T-helper 17 cell (primary cell): ENCODE data around the gene LRMDA. TPM values are rescaled to one million over a fixed set of nuclear protein-coding genes. Genes with fewer than 3 reads are reported as not detected.

Source experiments
- ATAC-seq: fragments of 150-1000 bp; cut with Tn5 transposase; 2 replicates; pipeline ENCODE4 v1.10.0; 2021; ENCODE audit warnings: mild to moderate bottlenecking, moderate library complexity
- DNase-seq, 3 donors: peaks; one replicate each; pipeline versions ENCODE4 v3.0.0 to v3.0.0-alpha.2; 2020 to 2021
- H3K9me3 ChIP-seq: one replicate; pipeline ENCODE4 v1.7.0; 2013; ENCODE audit warnings: low read length, mild to moderate bottlenecking; ENCODE audit not compliant: control insufficient read depth, poor library complexity, severe bottlenecking
- H3K27ac Mint-ChIP-seq: one replicate; pipeline ENCODE4 v1.8.0; 2022; ENCODE audit warnings: mild to moderate bottlenecking, moderate library complexity, mixed read lengths
- H3K27me3 Mint-ChIP-seq: one replicate; pipeline ENCODE4 v1.8.0; 2022; ENCODE audit warnings: mixed read lengths
- H3K36me3 Mint-ChIP-seq: one replicate; pipeline ENCODE4 v1.8.0; 2022; ENCODE audit warnings: low read depth, mixed read lengths
- H3K4me1 Mint-ChIP-seq: one replicate; pipeline ENCODE4 v1.8.0; 2022; ENCODE audit warnings: mild to moderate bottlenecking, mixed read lengths
- H3K4me3 Mint-ChIP-seq: one replicate; pipeline ENCODE4 v1.8.0; 2022; ENCODE audit warnings: mild to moderate bottlenecking, moderate library complexity, mixed read lengths
- total RNA-seq, 4 donors: library from RNA in 2 of 4; stranded (reverse) in 2 of 4; gene quantifications; one replicate each; pipeline ENCODE4 v1.2.3 and lab custom pipeline; 2022 to 2026

Gene LRMDA
- total RNA-seq, 2 donors from 2014 or later = not detected

DNA sequence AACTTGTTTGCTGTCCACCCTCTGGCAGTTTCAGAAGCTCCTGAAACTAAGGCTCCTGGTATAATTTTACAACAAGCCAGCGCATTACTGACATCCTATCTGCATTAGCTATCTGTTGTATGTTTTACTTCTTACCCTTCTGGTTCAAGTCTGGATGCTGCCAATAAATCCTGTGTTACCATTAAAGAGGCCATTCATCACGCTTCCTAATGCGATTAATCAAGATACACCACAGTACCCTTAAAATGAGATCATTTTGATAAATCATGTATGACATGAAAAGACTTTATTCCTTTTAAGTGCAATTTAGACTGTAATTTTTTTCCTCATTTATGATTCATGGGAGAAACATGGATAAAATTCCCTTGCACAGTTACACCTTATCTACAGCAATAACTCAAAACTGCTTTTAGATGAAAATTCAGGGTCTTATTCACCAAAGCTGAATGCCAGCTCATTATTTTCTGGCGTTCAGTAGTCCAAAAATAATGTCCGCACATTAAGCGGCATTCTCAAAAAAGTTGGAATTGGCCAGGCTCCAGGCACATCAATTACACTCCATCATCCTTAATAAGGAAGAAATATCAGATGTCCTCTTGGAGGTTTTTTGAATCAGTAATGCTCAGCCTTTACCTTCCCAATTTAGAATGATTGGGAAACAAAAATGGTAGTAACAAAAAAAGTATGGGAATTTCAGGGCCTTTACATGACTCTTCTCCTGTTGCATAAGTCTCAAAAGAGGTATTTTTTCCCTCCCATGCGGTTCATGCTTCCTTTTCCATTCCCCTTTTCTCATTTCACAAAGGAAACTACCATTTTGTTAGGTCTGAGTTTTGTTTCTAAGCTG is 878.5 kb downstream of the LRMDA start:
- Mint-ChIP-seq H3K27me3 (peaks cover 9% of the 10 kb centered on the region), H3K4me3 (no peak overlapping the region), H3K27ac (no peak overlapping the region), H3K36me3 (no peaks in the 10 kb centered on the region), H3K4me1 (no peaks in the 10 kb centered on the region)
- DNase-seq (no peak), ATAC-seq (no peak)
- no peaks in the 10 kb centered on the region for H3K9me3 ChIP-seq

DNA sequence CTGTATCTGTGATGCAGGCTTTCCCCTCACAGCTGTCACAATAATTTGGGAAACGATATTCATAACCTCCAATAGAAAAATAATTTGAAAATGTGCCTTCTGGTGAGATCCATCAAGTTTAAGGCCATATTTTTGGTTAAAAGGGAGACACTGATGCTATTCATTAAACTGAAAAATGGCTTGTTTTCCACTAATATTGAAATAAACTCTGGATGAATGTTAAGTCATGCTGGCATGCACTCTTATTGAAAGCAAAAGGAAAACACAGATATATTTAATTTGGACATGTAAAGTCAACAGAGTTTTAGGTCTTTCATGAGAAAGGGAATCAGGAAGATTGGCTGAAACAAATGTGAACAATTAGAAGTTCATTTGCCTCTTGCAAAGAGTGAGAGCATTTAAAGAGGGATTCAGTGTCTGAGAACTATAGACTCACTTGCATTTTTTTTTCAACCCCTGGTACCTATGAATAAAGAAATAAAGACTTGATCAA is 879.2 kb downstream of the LRMDA start:
- Mint-ChIP-seq H3K36me3 (no peaks in the 10 kb centered on the region), H3K4me3 (no peak overlapping the region), H3K27me3 (peaks cover 9% of the 10 kb centered on the region), H3K4me1 (no peaks in the 10 kb centered on the region), H3K27ac (no peak overlapping the region)
- DNase-seq (no peak), ATAC-seq (no peak)
- no peaks in the 10 kb centered on the region for H3K9me3 ChIP-seq

DNA sequence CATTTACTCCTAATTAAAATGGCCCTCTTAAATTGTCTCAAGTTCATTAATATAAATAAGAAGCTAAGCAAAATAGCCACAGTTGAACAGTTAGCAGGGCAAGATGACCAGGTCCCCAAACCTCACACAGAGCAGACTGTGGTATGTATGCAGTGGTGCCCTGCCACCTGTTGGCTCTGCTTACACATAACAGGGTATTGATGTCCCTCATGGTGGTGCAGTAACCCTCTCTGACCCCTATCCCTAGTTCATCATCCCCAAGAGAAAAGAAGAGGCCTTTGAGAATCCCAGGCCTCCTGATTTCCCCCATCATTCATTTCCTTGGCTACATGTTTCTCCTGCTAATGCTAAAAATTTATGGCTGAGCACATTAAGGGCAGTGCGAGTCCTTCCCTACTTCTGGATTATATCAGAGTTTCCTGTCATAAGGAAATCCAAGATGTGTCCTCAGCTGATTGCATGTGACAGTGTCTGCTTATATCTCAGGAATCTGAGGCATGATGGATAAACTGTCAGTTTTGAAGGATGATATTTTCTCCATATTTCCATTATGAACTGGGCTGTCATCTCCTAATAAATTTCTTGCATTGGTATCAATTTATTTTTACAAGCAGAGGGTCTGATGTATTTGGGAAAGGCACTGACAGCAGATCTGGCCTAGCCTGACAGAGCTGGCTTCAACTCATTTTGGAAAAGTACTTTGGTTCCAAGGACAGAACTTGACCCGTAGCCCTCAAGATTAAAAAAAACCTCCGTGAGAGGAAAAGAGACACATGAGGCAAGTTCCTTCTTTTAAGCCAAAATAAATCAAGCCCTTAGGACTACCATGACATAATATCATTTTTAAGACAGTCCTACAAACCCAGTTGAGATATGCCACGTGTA is 880.6 kb downstream of the LRMDA start:
- H3K27me3 Mint-ChIP-seq = peaks cover 5% of the 10 kb centered on the region
- no peak overlapping the region for H3K4me3 Mint-ChIP-seq
- no peaks in the 10 kb centered on the region for H3K36me3 Mint-ChIP-seq
- no peaks in the 10 kb centered on the region for H3K4me1 Mint-ChIP-seq
- no peak overlapping the region for H3K27ac Mint-ChIP-seq
- DNase-seq (no peak), ATAC-seq (no peak)
- no peaks in the 10 kb centered on the region for H3K9me3 ChIP-seq

DNA sequence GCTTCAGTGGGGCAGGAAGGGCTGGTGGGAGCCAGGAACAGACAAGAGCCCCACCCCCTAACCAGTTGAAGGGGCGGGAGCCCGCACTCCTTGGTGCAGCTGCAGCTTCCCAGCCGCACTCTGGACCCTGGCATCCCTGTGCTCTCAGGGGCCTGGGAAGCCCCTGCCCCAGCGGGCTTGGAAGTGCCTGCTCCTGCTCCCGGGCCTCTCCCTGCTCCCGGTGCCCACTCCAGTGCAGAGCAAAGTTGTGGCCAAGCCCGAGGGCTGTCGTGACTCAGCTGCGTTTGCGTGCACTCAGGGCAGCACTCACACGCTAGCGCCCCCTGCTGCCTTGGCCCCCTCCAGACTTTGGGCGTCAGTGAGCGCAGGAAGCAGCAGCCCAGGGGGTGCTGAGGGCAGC is 883.8 kb downstream of the LRMDA start:
- no peaks in the 10 kb centered on the region for H3K9me3 ChIP-seq
- Mint-ChIP-seq H3K27ac (no peak overlapping the region), H3K4me1 (no peaks in the 10 kb centered on the region), H3K27me3 (no peaks in the 10 kb centered on the region), H3K36me3 (no peaks in the 10 kb centered on the region), H3K4me3 (no peak overlapping the region)
- DNase-seq (no peak), ATAC-seq (no peak)

DNA sequence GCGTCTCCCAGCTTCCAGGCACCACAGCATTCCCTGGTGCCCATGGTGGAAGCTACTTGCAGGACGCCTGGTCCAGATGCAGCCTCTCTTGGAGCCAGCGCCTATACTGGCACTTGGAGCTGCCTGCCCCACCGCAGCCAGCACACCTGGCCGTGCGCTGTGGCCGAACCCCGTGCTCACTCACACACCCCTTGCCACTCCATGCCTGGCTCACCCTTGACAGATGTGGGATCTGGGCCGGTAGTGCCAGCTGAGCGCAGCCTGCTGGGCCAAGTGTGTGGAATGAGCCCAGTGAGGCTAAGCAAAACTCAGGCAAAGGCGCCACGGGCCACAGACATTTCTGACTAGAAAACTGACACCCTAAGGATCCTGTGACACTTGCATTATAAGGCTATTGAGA is 884.8 kb downstream of the LRMDA start:
- no peaks in the 10 kb centered on the region for H3K27me3 Mint-ChIP-seq
- no peak overlapping the region for H3K4me3 Mint-ChIP-seq
- no peaks in the 10 kb centered on the region for H3K4me1 Mint-ChIP-seq
- DNase-seq (no peak), ATAC-seq (no peak)
- H3K36me3 Mint-ChIP-seq = no peaks in the 10 kb centered on the region
- no peak overlapping the region for H3K27ac Mint-ChIP-seq
- no peaks in the 10 kb centered on the region for H3K9me3 ChIP-seq

DNA sequence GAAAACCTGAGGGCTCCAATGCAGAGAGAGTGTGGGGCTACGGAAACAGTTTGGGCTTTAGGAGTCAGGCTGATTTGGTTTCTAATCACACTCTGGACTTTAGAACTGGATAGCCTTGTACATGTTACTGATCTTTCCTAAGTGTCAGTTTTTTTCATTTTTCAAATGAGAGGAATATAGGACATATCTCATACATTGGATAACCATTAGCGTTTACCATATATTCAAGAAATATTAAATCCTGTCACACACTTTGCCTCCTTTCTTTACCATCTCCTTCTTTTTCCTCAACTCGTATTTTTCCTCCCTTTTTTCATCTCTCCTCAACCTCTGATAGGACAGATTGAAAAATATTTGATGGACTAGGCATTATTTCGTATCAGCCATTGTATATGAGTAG is 885.7 kb downstream of the LRMDA start:
- Mint-ChIP-seq H3K27me3 (no peaks in the 10 kb centered on the region), H3K4me3 (no peak overlapping the region), H3K36me3 (no peaks in the 10 kb centered on the region), H3K4me1 (no peaks in the 10 kb centered on the region), H3K27ac (no peak overlapping the region)
- H3K9me3 ChIP-seq = no peaks in the 10 kb centered on the region
- DNase-seq = no peak
- ATAC-seq = no peak

DNA sequence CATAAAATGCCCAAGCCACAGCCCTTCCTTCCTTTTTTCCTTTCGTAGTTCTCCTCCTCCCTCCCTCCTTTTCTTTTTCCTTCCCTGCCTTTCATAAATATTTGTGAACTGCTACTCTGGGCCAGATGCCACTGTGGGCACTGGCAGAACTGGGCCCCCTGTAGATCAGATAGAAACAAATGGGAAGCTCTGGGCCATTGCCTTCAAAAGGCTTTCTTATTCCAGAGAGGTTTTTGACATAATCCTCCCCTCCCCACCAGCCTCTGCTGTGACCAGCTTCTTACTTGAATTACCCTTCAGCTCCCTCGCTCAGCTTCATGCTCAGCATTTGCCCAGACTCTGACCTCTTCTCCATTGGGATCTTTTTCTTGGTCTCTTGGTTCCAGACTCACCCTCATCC is 886.8 kb downstream of the LRMDA start:
- no peaks in the 10 kb centered on the region for H3K36me3 Mint-ChIP-seq
- H3K9me3 ChIP-seq = no peaks in the 10 kb centered on the region
- no peaks in the 10 kb centered on the region for H3K4me1 Mint-ChIP-seq
- H3K27me3 Mint-ChIP-seq = no peaks in the 10 kb centered on the region
- no peak overlapping the region for H3K4me3 Mint-ChIP-seq
- no peak overlapping the region for H3K27ac Mint-ChIP-seq
- DNase-seq = no peak
- no peak for ATAC-seq

DNA sequence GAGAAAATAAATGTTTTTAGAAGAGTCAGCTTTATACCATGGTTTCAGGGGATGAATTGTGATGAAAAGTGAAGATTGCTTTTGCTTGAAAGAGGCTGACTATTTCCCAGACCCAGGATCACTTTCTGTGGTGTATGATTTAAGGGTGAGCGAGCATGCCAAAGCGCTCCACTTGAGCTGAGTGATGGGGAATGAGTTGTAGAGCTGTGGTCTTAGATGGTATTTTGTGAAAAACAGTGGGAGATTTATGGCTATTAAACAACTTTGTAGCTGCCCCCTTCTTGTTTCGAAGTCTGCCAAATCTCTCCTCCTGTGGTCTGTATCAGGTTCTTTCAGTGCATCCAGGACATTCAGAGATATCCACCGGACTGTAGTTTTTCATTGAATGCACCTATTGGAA is 888.2 kb downstream of the LRMDA start:
- no peak overlapping the region for H3K27ac Mint-ChIP-seq
- no peaks in the 10 kb centered on the region for H3K4me1 Mint-ChIP-seq
- ATAC-seq = no peak
- H3K9me3 ChIP-seq = no peaks in the 10 kb centered on the region
- H3K27me3 Mint-ChIP-seq = no peaks in the 10 kb centered on the region
- H3K36me3 Mint-ChIP-seq = no peaks in the 10 kb centered on the region
- DNase-seq = no peak
- no peak overlapping the region for H3K4me3 Mint-ChIP-seq

DNA sequence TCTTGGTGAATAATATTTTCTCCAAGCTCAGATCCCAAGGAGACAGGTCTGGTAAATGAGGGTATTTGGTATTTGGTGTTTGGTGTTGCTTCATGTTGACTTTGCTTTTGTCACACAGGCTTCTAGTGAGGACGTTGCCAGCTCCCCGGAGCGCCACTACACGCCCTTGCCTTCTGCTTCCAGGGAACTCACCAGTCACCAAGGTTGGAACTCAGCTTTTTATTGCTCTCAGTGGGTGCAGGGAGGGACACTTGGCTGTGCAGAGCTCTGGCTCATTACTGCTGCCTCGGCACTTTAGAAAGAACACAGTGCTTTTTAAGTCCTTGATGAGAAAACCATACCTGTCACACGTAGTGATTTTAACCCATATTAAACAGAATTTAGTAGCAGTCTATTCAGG is 892.9 kb downstream of the LRMDA start:
- no peaks in the 10 kb centered on the region for H3K4me1 Mint-ChIP-seq
- H3K4me3 Mint-ChIP-seq = no peak overlapping the region

DNA sequence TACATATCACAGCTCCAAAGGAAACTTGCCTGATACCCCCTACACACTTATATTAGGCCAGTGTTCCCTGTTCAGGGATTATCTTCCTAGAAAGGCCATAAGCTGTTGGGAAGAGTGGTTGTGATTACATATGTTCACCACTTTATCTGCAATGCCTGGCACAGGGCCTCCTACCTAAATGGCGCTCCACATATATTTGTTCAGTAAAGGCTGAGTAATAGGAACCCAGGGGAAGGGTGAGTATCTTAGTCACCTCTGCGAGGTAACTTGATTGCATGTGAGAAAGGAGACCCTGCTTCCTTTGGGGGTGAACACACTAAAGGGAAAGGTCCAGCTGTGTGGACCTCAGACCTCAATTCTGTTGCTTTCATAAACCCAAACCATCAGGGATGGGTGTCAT is 896.0 kb downstream of the LRMDA start:
- ATAC-seq (no peak), DNase-seq (no peak)
- H3K36me3 Mint-ChIP-seq = no peaks in the 10 kb centered on the region
- H3K27me3 Mint-ChIP-seq = no peaks in the 10 kb centered on the region
- H3K4me3 Mint-ChIP-seq = no peak overlapping the region
- H3K9me3 ChIP-seq = no peaks in the 10 kb centered on the region
- no peaks in the 10 kb centered on the region for H3K4me1 Mint-ChIP-seq
- H3K27ac Mint-ChIP-seq = no peak overlapping the region

More for the DNA sequence above, 892.9 kb downstream of the LRMDA start:
- Mint-ChIP-seq H3K27me3 (no peaks in the 10 kb centered on the region), H3K27ac (no peak overlapping the region), H3K36me3 (no peaks in the 10 kb centered on the region)
- H3K9me3 ChIP-seq = no peaks in the 10 kb centered on the region
- DNase-seq = no peak
- ATAC-seq = no peak

DNA sequence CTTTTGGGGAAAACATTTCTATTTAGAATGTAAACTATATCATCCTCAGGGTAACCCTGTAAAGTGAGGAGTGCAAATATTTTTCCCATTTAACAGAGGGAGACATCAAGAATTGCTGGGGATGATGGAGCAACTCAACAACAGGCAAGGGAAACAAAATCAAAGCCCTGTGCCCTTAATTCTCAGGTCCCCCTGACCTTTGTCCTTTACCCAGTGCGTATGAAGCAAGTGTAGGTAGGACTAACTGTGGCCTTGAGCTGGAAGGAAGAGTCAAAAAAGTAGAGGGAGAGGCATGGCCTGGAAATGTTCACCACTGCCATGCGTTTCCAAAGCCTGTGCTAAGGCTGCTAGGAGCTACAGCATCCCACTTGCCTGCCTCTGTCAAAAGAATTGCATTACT is 896.9 kb downstream of the LRMDA start:
- no peak for DNase-seq
- H3K27me3 Mint-ChIP-seq = no peaks in the 10 kb centered on the region
- no peaks in the 10 kb centered on the region for H3K9me3 ChIP-seq
- ATAC-seq = no peak
- no peak overlapping the region for H3K27ac Mint-ChIP-seq
- no peaks in the 10 kb centered on the region for H3K36me3 Mint-ChIP-seq
- H3K4me1 Mint-ChIP-seq = no peaks in the 10 kb centered on the region
- H3K4me3 Mint-ChIP-seq = no peak overlapping the region

DNA sequence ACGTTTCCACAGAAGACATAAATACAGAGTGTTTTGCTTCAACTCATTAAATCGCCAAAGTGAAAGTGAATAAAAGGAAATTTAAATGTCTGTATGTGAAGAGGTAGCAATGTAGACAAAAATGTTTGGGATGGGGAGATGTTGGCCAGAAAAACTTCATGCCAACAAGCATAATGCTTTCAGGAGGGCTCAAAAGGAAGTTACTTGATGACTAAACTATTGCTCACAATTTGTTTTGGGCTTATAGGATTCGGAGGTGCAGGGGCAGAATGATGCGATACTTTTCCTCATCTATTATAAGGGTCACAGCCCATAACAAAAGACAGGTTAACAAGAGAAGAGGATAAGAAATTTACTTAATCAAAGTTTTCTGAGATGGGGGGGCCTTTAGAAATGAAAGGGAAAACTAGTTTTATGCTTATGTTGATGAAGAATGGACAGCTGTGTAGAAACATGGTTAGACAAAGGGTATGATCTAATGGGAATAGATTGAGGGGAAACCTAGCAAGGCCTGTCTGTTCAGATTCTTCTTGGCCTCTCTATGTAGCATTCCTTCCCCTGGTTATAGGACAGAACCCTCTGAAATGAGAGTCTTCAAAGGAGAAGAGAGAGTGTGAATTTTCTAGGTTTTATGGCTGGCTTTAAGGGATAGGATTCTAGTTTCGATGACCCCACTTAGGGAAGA is 898.6 kb downstream of the LRMDA start:
- H3K4me3 Mint-ChIP-seq = no peak overlapping the region
- no peaks in the 10 kb centered on the region for H3K9me3 ChIP-seq
- H3K36me3 Mint-ChIP-seq = no peaks in the 10 kb centered on the region
- no peak for ATAC-seq
- no peaks in the 10 kb centered on the region for H3K27me3 Mint-ChIP-seq
- DNase-seq = no peak
- no peaks in the 10 kb centered on the region for H3K4me1 Mint-ChIP-seq
- no peak overlapping the region for H3K27ac Mint-ChIP-seq

DNA sequence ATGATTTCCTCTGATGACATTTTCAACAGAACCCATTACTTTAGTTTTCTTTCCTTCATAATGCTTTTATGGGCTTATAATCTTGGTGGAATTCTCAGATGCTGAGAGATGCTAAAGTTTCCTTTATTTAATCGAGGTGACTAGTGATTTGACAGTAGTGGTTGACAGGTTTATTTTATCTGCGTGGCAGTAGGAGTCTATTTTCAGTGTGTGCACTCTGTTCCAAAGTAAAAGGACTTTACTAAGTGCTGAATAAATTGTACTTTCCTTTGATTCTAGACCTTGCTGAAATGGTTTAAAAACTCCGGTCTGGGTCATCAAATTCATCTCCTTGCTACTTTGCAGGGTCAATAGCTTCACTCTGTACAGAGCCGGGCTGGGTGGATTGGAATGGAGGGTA is 900.3 kb downstream of the LRMDA start:
- Mint-ChIP-seq H3K36me3 (no peaks in the 10 kb centered on the region), H3K4me3 (no peak overlapping the region), H3K27ac (no peak overlapping the region), H3K4me1 (no peaks in the 10 kb centered on the region), H3K27me3 (no peaks in the 10 kb centered on the region)
- H3K9me3 ChIP-seq = no peaks in the 10 kb centered on the region
- no peak for ATAC-seq
- no peak for DNase-seq
